ENCODE results near the gene ZNF605.
"Not testable (repeated sequence)": the region's sequence is repeated elsewhere in the genome, so short reads cannot be mapped to it uniquely, and the experiment has no call there.

Gene ZNF605

GRCh38 chr12:132948146-132949066 lies 7.7 kb downstream of the ZNF605 start:
- DNase-seq: no peak

GRCh38 chr12:132946246-132946820 lies 9.8 kb downstream of the ZNF605 start:
- DNase-seq: no peak

GRCh38 chr12:132945806-132946205 lies 10.3 kb downstream of the ZNF605 start:
- no peak for DNase-seq

- no peak for DNase-seq
Measured at GRCh38 chr12:132942611-132943010, 13.5 kb downstream of the ZNF605 start.

- no peak for DNase-seq
Measured at GRCh38 chr12:132941336-132941954, 14.7 kb downstream of the ZNF605 start.

- DNase-seq: no peak
Measured at GRCh38 chr12:132940071-132940719, 15.9 kb downstream of the ZNF605 start.

- DNase-seq: not testable (repeated sequence)
Measured at GRCh38 chr12:132938807-132939206, 17.3 kb downstream of the ZNF605 start.

GRCh38 chr12:132937476-132937875 lies 18.6 kb downstream of the ZNF605 start:
- no peak for DNase-seq

- DNase-seq: not testable (repeated sequence)
Measured at GRCh38 chr12:132936921-132937320, 19.2 kb downstream of the ZNF605 start.

GRCh38 chr12:132936163-132936562 lies 19.9 kb downstream of the ZNF605 start:
- no peak for DNase-seq

- DNase-seq: no peak
Measured at GRCh38 chr12:132926415-132926833, 29.7 kb downstream of the ZNF605 start.

- DNase-seq: no peak
Measured at GRCh38 chr12:132925597-132926414, 30.3 kb downstream of the ZNF605 start.

- no peak for DNase-seq
Measured at GRCh38 chr12:132924356-132924755, 31.8 kb downstream of the ZNF605 start.

- DNase-seq: no peak
Measured at GRCh38 chr12:132923356-132923909, 32.7 kb downstream of the ZNF605 start.

GRCh38 chr12:132922676-132923075 lies 33.4 kb downstream of the ZNF605 start:
- DNase-seq: no peak

- DNase-seq: no peak
Measured at GRCh38 chr12:132921685-132922084, 34.4 kb downstream of the ZNF605 start.

- no peak for DNase-seq
Measured at GRCh38 chr12:132918680-132919079, 37.4 kb downstream of the ZNF605 start.

GRCh38 chr12:132909030-132909368 lies 47.1 kb downstream of the ZNF605 start:
- DNase-seq: no peak

GRCh38 chr12:132908145-132909029 lies 47.7 kb downstream of the ZNF605 start:
- DNase-seq: peak; percentile 97

GRCh38 chr12:132907789-132908144 lies 48.3 kb downstream of the ZNF605 start:
- not testable (repeated sequence) for DNase-seq

- DNase-seq: no peak
Measured at GRCh38 chr12:132907216-132907615, 48.9 kb downstream of the ZNF605 start.

Data from DMS153 (cell line).